Kidney glomerular epithelial cell (primary cell): ENCODE results near the gene LGALS9.
A peak's percentile ranks its signal among the peaks of the same experiment; 100 is the strongest.

Source experiments
- DNase-seq: peaks from one replicate; lab custom pipeline; 2025; lab: John Stamatoyannopoulos, UW

LGALS9 gene

DNA sequence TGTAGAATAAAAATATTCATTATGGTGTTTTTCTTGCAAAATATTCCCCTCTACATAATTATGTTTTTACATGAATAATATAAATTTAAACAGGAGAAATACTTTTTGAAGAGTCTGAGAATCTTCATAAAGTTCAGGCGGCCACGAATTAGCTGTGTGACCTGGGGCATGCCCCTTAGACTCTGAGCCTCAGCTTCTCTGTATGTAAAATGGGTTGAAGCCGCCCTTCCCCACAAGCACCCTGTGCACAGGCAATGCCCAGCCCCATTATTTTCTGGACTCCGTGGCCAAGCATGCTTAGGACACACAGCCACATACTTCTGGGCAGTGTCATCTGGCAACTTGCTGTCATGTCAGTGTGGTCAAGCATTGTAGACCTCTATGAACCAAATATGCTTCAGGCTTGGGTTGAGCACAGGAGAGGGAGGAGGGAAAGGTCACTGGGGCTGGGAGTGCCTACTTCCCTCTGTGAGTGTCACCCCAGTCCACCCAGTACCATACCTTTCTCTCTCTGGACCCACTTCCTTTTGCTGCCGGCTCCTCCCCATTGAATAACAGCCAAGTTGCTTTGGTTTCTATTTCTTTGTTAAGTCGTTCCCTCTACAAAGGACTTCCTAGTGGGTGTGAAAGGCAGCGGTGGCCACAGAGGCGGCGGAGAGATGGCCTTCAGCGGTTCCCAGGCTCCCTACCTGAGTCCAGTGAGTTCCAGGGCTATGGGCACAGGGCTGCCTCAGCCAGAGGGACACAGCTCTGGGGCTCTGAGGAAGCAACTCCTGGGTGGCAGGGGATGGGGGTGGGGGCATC, at the start of gene LGALS9:
Gene LGALS9 (plus strand): TSS at position 582 of the 804 bp plus-strand sequence. CDS start 78 bp downstream, at position 660.
- DNase-seq: no peak

DNA sequence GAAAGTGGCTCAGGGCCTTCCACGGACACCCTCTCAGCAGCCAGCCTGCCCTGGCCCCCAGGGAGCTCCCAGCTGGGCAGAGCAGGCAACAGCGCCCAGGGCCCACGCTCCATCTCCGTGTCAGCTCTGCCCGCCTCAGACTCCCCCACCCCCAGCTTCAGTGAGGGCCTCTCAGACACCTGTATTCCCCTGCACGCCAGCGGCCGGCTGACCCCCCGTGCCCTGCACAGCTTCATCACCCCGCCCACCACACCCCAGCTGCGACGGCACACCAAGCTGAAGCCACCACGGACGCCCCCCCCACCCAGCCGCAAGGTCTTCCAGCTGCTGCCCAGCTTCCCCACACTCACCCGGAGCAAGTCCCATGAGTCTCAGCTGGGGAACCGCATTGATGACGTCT, 48.3 kb upstream of the LGALS9 start:
- DNase-seq: no peak

GRCh38 chr17:27585153-27585681, 45.8 kb upstream of the LGALS9 start:
- no peak for DNase-seq

- DNase-seq: no peak
Observed at GRCh38 chr17:27585792-27586191, 45.2 kb upstream of the LGALS9 start.

DNA sequence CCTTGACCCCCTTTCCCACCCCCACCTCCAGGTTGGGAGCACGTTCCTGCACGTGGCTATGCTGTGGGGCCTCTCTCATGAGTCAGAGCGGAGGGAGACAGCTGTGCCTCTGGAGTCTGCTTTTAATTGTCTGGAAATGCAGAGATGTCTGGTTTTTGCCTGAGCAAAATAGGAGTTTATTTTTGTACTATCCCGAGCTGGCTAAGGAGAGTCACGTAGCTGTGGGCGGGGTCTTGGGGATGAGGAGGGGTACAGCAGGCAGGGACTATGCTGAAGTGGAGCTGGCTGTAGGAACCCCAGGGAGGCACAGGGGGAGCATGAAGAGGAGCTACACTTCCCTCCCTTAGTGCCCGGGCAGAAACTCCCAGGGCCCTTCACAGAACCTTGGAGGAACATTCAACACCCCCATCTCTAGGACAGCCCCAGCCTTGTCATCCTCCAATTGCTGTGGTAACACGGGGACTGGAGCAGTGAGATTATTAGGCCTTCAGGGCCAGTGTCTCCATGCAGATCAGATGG, 44.7 kb upstream of the LGALS9 start:
- DNase-seq: no peak

DNA sequence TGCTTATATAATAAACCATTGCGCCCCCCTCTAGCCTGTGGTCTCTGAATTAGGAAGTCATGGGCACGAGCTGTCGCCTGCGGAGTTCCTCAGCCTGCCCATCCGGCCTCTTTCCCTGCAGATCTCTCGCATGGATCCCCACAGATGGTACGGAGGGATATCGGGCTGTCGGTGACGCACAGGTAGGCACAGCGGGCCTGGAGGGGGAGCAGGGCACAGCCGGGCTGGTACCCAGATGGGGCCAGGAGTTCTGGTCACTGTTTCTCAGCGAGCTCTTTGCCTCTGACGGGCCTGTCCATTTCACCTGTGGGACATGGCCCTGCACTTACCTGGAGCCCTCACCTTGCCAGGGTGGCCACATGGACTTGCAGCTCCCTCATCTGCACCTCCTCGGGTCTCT, 42.6 kb upstream of the LGALS9 start:
- no peak for DNase-seq

GRCh38 chr17:27590864-27591263, 40.1 kb upstream of the LGALS9 start:
- no peak for DNase-seq

DNA sequence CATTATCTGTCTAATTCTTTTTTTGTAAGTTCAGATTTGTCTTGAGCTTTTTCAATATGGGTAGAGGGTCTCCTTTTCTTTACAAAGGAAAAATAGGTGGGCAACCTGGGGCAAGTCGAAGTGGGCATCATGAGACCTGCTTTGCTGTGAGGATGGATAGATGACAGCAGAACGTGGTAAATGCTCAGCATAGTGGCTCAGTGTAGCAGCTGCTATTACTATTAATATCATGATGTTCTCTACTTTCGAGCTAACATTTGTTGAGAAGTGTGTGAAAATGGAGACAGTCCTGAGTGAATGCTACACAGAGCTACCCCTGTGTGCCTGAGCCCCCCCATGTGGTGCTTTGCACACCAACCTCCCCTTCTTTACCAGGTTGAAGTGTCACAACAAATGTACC, 39.0 kb upstream of the LGALS9 start:
- DNase-seq: no peak

DNA sequence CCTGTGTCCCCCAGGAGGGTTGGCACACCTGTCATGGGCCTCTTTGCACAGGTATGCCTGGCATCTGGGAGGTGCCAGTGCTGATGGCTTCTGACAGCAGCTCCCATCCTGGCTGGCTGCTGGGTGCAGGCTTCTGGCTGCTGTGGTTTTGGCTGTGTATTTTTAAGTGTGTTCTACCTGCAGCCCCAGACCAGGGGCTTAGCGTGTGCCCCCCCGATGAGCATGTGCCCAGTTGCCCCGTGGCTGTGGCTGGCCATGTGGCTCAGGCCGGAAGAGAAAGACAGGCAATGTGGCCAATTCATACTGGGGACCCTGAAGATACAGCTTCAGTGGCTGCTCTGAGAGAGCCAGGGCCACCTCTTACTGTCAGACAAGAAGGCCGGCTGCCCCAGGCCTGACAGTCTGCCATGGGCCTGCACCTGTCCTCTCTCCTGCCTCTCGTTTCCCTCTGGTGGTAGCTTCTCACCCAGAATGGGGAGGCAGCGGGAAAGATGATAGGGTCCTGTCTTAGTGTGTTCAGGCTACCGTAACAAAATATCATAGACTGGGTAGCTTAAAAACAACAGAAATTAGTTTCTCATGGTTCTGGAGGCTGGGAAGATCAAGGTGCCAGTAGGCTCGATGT, 37.6 kb upstream of the LGALS9 start:
- DNase-seq: no peak

GRCh38 chr17:27593857-27594255, 37.1 kb upstream of the LGALS9 start:
- no peak for DNase-seq

DNA sequence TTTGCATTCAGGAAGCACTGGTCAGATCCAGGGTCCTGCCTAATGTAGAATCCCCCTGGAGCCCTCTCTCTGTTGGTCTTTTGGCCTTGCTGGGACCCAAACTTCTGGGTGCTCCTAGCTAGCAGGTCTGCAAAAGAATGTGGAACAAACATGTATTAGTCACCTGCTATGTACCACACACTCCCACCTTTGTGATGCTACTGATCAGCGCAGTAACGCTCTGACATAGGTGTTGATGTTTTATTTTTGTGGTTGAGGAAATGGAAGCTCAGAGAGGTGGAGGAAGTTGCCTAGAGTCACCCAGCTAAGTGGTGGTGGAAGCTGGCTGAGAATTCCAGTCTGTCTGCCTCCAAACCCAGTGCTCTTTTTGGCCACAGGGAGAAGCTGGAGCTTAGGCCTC, 35.8 kb upstream of the LGALS9 start:
- DNase-seq: no peak

- DNase-seq: no peak
Observed at GRCh38 chr17:27596096-27596495, 34.9 kb upstream of the LGALS9 start.

DNA sequence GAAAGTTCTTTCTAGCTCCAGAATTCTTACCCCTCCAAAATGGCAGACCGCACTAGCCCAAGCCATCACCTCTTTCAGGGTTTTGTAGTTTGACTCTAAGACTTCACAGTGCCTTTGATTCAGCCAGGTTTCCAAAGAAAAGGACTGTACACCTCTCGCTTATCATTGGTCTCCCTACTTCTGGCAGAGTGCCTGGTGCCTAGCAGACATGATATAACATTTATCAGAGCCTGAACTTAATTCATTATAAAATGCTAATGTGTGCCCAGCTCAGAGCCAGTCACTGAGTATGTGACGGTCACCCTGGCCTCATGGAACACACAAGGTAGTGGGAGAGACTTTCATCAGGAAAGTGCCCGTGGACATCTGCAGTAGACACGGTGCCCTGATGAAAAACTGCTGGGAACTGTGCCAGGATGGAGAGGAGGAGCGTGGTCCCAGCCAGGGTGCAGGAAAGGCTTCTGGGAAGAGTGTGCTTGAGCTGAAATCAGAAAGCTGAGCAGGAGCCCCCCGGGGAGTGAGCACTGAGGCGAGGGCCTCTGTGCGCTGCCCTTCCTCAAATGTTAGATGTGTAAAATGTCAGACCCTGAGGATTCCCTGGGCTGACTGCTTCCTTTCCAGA, 34.3 kb upstream of the LGALS9 start:
- no peak for DNase-seq

DNA sequence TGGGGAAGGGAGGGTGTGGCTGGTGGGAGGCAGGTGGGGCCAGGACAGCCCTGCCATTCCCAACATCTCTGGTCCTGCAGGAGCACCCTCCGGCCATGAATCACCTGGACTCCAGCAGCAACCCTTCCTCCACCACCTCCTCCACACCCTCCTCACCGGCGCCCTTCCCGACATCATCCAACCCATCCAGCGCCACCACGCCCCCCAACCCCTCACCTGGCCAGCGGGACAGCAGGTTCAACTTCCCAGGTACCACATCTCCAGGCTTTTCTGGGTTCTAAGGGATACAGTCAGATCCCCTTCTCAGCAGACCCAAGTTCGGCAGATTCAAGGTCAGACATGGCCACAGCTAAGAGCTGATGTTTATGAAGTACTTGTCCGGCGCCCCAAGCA, 33.8 kb upstream of the LGALS9 start:
- DNase-seq: no peak

- no peak for DNase-seq
Observed at GRCh38 chr17:27597783-27598320, 33.1 kb upstream of the LGALS9 start.

GRCh38 chr17:27598337-27599050, 32.5 kb upstream of the LGALS9 start:
- DNase-seq: no peak

DNA sequence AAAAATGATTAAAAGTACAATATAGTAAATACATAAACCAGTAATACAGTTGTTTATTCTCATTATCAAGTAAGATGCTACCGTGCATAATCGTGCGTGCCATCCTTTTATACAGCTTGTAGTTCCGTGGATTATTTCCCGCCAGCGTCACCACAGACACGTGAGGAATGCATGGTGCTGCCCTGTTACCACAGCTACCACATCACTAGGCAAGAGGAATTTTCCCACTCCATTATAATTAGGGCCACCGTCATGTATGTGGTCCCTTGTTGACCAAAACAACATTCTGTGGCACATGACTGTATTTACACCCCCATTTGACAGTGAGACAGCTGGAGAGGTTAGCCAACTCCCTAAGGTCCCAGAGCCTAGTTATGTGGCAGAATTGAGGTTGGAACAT, 30.5 kb upstream of the LGALS9 start:
- no peak for DNase-seq

GRCh38 chr17:27601069-27601974, 29.7 kb upstream of the LGALS9 start:
- peak; percentile 63 for DNase-seq

DNA sequence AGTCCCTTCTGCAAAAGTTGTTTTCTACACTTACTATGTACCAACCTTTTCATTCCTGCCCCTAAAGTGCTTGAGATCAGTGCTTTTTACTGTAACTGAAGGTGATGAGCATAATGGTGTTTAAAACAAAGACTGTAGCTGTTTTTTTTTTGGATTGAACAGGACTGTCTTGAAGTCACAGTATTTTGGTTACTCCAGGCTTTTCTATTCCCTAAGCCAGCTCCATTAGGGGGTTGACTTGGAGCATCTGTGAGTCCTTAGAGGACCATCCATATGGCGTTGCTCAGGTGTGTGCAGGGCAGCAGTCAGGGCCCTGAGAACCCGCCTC, 29.0 kb upstream of the LGALS9 start:
- no peak for DNase-seq

GRCh38 chr17:27602721-27603420, 28.1 kb upstream of the LGALS9 start:
- peak; percentile 69 for DNase-seq
